Retina (tissue), 1 donor: Measurements from ENCODE around the gene TLX1.
A peak's percentile ranks its signal among the peaks of the same experiment; 100 is the strongest.

ENCODE experiments used
- DNase-seq: peaks from one replicate; pipeline ENCODE4 v3.0.0-alpha.2; 2016

Gene TLX1

GRCh38 chr10:101134299-101135127 is 3.4 kb downstream of the TLX1 start:
- DNase-seq, result peak; percentile 75

DNA sequence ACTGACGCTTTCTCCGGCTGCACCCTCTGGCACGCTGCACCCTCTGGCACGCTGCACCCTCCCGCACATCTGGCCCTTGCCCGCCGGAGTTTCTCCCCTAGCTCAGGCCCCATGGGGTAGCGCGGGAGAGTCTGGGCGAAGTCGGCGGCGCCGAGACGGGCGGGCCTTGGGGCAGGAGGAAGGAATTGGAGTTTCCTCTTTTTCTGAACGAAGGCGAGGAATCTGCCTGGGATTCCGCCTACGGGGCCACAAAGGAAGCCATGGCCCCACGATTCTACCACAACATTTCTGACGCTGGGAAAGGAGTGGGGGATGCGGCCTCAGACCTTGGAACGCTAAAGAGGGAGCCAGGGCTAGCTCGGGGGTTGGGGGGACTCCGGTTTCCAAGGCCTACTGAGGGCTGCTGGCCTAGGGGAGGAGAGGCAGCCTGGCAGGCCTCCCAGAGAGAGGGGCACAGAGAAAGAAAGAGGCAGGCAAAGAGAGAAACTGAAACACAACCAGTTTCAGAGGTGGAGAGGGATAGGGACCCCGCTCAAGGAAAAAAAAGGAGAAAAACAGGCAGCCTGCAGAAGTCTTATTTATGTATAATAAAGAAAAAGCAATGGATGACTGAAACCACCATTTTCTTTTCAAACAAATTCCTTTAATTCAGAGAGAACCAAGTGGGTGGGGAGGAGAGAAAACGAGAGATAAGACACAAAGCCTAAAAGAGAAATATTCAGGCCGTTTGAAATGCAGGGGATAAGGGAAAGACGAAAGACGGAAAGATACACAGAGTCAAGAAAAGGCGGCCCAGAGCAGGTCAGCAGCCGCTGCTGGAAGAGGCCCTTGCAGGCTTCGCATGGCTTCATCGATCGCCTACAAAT is 4.3 kb downstream of the TLX1 start:
- no peak for DNase-seq

GRCh38 chr10:101136007-101136707 is 5.1 kb downstream of the TLX1 start:
- peak; percentile 59 for DNase-seq

GRCh38 chr10:101136708-101137121 is 5.6 kb downstream of the TLX1 start:
- no peak for DNase-seq

DNA sequence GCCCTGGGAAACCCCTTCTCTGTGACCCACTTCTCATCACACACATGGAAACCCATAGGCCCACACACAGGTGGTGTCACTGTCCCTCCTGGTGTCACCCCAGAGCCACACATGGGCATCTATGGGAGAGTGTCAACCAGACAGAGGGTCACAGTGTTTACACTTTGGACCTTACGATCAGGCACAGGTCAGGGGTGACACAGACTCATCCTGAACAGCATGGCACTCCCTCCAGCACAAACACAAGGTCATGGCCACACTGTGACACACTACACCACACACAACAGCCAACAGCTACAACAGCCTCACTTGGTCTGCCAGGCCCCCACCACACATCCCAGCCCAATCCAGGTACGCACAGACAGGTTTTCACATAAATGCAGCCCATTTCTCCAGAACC is 6.2 kb downstream of the TLX1 start:
- no peak for DNase-seq

GRCh38 chr10:101138788-101139420 is 7.8 kb downstream of the TLX1 start:
- no peak for DNase-seq

DNA sequence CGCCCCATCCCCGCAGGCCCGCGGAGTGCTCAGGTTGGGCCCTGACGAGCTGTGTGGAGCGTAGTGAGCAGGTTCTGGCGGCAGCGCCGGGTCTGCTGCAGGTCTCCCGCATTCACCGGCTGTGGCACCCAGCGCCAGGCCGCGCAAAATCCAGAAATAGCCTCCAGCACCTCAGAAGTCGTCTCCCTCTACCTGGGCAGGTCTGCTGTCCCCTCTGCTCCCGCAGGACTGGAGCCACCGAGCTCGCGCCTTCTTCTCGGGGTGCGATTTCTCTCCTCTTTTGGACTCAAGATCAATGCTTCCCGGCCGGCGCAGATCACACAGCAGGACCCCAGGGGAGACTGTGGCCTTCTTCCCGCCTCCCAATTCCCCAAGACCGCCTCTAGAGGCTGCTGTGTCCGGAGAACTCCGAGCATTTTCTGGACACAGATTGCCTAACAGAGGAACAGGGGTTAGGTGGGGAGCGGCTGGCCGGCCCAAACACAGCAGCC is 8.4 kb downstream of the TLX1 start:
- peak; percentile 68 for DNase-seq

DNA sequence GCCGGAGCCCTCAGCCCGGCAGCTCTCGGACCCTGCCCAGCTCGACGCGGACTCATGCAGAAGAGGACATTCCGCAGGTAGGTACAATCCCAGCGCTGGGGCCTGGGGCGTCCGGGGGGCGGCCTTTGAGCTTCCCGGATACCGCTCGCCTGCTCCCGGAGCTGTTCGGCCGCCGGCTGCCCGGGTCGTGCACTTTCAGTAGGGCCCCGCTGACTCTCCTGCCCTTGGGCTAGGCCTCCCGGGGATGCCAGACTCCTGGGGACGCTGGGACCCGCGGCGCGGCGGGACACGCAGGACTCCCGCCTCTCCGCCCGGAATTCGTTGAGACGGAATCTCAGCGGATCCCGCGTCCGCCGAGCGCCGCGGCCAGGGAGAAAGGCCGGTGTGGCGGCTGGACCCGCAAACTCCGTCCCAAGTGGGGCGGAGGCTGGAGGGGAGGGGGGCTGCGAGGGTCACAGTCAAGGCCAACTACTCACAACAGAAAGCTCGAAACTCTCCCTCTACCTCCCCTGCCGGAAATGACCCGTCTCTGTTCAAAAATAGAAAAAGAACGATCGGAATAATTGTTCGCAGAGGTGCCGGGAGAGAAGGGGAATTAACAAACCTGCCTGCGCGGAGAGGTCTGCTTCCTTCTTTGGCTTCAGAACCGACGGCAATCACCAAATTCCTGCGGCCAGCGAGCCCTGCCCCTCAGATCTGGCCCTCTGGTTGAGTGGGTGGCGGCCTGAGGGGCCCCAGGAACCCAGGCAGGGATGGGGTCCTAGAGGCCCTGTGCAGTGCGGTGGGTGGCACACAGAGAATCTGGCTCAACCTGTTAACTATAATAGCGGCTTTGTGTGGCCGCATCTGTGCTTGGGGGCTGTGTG is 9.2 kb downstream of the TLX1 start:
- DNase-seq, result peak; percentile 87

GRCh38 chr10:101140950-101141615 is 10.0 kb downstream of the TLX1 start:
- DNase-seq, result no peak

- peak; percentile 94 for DNase-seq
Measured at GRCh38 chr10:101141616-101142532, 10.8 kb downstream of the TLX1 start.

GRCh38 chr10:101142533-101143344 is 11.6 kb downstream of the TLX1 start:
- DNase-seq, result no peak

DNA sequence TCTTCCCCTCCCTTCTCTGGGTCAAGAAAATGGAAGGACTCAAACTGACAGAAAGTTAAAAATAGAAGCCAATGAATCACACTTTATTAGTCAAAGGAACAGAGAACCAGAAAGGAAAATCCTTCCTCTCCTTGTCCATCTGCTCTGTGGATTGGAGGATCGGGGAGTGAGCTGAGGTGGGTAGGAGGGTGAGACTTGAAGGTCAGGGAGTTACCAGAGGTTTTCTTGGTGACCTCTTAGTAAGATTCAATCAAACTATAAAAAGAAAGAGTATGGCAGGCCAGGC is 12.2 kb downstream of the TLX1 start:
- no peak for DNase-seq

- no peak for DNase-seq
Measured at GRCh38 chr10:101144053-101144452, 13.0 kb downstream of the TLX1 start.

- DNase-seq, result no peak
Measured at GRCh38 chr10:101145145-101145544, 14.0 kb downstream of the TLX1 start.

DNA sequence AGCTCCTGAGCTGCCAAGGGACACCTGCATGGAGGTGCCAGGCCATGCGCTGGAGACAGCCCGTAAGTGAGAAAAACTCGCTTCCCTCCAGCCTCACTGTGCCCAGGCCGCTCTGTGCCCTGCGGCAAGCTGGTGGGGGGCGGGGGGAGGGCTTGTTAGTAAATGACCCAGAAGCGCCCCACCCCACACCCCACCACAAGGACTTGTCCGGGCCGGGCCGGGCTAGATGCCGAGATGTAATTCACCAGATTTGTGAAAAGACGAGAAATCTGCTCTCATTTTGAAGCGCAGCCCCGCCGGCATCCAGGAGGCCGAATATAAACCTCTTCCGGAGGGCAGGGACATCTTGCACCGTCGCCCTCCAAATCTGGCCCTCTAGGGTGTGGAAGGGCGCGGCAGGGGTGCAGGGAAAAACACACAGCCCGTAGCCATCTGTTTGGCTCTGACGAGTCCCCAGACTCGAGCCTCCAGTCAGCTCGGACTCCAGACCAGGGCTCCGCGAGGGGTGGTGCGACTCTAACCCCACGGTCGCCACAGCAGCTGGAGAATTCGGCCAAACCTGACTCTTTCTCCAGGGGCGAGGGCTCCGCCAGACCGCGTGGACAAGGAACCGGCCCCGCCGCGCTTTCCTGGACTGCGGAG is 14.8 kb downstream of the TLX1 start:
- peak; percentile 54 for DNase-seq

GRCh38 chr10:101146392-101147251 is 15.5 kb downstream of the TLX1 start:
- peak; percentile 66 for DNase-seq

- no peak for DNase-seq
Measured at GRCh38 chr10:101151395-101151794, 20.3 kb downstream of the TLX1 start.

DNA sequence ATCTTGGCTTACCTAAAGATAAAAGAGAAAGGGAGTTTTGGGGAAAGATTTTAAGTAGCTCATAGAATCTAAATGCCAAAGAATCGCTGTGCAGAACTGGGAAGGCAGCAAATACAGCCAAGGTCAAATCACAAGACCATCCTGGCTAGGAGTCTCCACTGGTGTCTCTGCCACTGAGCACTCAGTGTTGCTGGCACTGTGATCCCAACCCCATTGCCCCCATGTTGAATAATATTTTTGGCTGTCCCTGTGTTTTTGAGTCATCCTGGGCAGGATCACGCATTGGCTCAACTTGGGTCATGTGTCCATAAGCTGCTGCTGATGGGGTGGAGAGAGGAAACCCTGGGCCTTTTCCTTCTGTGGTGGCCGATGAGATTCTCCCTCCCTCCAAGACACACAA is 21.2 kb downstream of the TLX1 start:
- no peak for DNase-seq
